Medulla oblongata (tissue), 1 donor: ENCODE results near the gene SNRPB2.

ENCODE experiments used
- DNase-seq: peaks from one replicate; pipeline ENCODE4 v3.0.0-alpha.2; 2015; ENCODE audit errors: extremely low spot score

The SNRPB2 gene

DNA sequence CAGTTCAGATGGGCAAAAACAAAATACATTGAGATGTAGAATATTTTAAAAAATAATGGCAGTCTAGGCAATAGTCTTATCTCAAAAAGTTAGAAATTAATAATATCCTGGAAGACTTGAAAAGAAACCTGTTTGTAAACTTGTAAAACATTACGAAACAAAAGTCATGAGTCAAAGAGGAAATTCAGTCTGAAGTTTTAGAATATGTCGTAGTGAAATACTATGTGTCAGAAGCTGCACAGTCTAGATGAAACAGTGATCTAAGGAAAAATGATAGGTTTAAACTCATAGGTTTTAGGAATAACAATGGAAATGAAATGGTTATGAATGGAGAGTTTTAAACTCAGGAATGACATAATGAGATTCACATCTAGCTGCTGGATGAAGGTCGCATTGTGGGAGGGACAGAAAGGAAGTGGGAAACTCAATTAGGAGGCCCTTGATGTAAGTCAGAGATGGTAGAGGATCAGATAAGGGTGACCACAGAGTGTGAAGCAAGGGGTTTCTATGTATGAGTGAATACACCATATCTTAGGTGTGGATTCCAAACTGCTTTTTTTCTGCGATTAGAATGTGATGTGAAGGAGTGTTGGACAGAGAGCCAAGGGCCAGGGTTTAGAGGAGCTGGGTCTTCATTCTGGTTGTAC lies 2.8 kb downstream of the SNRPB2 start:
- DNase-seq: no peak

- DNase-seq: no peak
These were observed 10.7 kb downstream of the SNRPB2 start for GRCh38 chr20:16740365-16741072.

- DNase-seq: peak; percentile 60
These were observed 14.5 kb downstream of the SNRPB2 start for GRCh38 chr20:16744178-16744807.

GRCh38 chr20:16745204-16745603 lies 15.4 kb downstream of the SNRPB2 start:
- DNase-seq: no peak

GRCh38 chr20:16747291-16747811 lies 17.5 kb downstream of the SNRPB2 start:
- DNase-seq: no peak

GRCh38 chr20:16748308-16748900 lies 18.6 kb downstream of the SNRPB2 start, which contains the start of gene OTOR:
TSS of gene OTOR (plus strand) at chr20:16748358. CDS start at chr20:16748402, 44 bp downstream.
- no peak for DNase-seq

DNA sequence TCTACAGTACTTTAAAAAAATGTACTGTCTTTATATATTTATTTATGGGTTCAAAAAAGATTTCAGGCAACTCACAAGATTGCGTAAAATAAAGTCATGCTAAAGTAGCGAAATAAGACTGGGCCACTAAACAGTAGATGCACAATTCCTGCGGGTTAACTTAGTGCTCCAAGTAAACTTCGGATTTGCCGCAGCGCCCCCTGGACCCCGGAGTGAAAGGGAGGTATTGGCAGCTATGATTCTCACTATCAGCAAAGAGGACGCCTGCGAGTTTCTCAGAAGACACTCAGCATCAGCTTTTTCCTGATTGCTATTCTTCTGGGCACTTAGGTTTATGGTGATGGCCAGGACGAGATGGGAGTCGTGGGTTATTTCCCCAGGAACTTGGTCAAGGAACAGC lies 19.7 kb downstream of the SNRPB2 start:
- no peak for DNase-seq

GRCh38 chr20:16752082-16752481 lies 22.3 kb downstream of the SNRPB2 start:
- no peak for DNase-seq

GRCh38 chr20:16752901-16753300 lies 23.1 kb downstream of the SNRPB2 start:
- DNase-seq: no peak

GRCh38 chr20:16758454-16759180 lies 28.8 kb downstream of the SNRPB2 start:
- peak; percentile 11 for DNase-seq

DNA sequence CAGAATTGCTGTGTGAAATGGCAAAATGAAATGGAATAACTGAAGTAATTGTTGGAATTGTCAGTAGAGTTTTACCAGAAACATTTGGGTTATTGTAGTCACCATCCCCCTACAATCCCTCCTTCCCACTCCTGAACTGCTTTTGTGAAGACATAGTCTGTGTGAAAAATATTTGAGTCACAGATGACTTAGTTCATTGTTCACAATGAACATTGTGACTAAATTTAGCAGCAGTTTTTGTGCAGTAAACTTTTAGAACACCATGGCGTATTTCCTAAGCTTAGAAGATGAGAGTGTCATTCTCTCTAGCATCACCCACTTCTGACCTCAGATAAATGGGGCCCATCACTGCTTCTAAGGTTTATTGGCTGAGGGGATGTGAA lies 29.3 kb downstream of the SNRPB2 start:
- no peak for DNase-seq

DNA sequence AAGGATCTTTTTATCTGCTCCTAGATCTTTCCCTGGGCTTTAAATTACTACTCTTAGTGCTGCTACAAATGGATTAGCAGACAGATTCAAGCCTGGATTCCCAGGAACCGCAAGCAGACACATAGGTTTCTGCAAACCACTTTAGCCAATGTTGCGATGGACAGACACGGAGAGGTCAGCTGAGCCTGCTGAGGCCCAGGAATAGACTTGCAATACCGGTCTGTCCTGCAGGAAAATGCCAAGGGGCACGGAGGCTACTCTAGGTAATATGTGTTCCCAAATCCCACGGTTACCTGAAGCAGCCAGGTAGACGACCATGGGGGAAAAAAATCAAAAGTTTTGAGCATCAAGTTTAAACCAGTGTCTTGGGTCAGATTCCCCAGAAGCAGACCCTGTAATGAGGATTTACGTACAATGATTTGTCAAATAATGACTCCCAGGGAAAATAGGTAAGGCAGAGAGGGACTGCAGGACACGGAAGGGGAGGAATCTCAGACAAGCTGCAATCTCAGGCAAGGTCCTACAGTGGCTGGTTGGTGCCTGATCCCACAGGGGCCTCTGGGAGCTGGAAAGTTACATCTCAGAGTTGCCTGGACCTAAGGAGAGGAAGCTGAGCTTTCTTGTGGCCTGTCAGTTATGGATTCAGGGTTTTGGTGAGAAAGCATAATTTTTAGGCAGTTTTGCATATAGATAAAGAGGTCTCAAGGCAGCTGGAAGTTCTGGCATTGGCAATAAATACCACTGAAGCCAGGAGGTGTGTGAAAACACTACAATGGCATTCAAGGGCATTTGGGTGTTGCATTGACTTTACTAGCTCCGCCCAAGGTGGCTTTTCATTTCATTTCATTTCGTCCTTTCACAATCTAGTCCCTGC lies 30.8 kb downstream of the SNRPB2 start:
- no peak for DNase-seq

DNA sequence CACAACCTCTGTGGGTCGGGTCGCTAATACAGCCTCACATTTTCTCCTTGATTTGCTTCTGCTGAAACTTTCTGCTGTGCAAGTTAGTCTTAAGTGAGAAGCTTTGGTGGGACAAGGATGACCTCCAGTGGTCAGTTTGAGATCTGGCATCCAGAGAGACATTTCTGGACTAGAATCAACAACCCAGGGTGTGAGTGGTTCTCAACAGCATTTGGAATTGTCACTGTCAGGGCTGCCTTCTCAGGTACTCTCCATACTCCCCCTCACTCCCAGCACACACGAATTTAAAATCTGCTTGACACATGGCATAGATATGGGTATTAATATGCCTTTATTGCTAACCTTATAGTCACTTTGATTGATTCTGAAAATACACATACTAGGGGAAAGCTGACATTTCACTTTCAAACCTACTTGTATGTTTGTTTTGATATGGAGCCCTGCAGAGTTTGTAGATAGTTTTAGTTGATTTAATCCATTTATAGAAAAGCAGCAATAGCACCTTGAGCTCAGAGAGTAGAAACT lies 31.5 kb downstream of the SNRPB2 start:
- peak; percentile 87 for DNase-seq

GRCh38 chr20:16764560-16764959 lies 34.7 kb downstream of the SNRPB2 start:
- no peak for DNase-seq

- DNase-seq: no peak
These were observed 41.4 kb downstream of the SNRPB2 start for GRCh38 chr20:16771213-16771612.

DNA sequence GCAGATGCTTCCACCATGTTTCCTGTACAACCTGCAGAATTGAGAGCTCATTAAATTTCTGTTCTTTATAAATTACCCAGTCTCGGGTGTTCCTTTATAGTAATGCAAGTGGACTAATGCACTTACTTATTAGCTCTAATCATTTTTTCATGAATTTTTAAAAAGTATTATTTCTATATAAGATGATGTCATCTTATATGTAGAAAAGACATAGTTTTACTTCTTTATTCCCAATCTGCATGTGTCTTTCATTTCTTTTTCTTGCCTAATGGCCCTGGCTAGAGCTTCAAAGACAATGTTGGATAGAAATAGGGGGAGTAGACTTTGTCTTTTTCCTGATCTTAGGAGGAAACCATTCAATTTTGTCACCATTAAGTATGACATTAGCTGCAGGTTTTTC lies 46.1 kb downstream of the SNRPB2 start:
- no peak for DNase-seq

DNA sequence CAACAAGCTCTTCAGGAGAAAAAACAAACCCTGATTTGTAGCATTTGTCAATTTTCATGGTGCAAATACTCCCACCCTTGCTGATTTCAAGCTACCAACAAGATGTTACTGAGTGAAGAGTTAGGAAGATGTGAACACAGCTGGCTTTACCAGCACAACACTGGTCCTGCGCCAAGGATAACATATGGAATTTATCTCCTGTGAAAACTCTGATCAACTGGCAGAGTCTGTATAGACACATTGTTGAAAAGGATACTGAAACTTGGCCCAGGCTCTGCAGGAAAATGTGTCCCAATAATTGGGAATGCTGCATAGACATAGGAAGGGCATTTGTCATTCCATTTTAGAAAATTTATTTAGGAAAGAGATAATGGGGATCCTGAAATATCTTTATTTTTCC lies 47.3 kb downstream of the SNRPB2 start:
- no peak for DNase-seq

DNA sequence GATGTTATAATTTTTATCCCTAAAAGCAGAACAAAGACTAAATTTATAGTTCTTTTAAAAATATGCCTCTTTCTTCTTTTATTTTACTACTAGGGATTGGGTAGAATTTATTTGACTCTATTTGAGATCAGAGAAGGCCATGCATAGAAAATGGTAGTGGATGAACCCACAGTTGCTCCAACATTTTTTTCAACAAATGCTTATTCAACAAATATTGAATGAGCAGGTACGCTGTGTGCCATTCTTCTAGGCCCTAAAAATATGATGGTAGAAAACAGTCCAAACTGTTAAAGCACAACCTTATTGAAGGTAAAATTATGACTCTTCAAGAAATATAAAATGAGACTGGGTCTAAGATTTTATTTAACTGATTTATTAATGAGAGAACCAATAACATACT lies 48.3 kb downstream of the SNRPB2 start:
- DNase-seq: no peak

- DNase-seq: no peak
These were observed 51.7 kb downstream of the SNRPB2 start for GRCh38 chr20:16781496-16781895.

DNA sequence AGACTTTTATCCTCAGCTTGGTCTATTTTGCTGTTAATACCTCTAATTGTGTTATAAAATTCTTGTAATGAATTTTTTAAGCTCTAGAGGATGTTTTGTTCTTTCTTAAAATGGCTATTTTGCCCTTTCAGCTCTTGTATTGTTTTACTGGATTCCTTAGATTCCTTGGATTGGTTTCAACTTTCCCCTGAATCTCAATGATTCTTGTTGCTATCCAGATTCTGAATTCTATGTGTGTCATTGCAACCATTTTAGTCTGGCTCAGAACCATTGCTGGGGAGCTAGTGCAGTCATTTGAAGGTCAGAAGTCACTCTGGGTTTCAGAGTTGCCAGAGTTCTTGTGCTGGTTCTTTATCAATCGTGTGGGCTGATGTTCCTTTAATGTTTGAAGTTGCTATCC lies 55.4 kb downstream of the SNRPB2 start:
- no peak for DNase-seq
